ENCODE results near the gene RIPK1.
A peak's percentile ranks its signal among the peaks of the same experiment; 100 is the strongest.
"Not testable (repeated sequence)": the region's sequence is repeated elsewhere in the genome, so short reads cannot be mapped to it uniquely, and the experiment has no call there.

The RIPK1 gene

DNA sequence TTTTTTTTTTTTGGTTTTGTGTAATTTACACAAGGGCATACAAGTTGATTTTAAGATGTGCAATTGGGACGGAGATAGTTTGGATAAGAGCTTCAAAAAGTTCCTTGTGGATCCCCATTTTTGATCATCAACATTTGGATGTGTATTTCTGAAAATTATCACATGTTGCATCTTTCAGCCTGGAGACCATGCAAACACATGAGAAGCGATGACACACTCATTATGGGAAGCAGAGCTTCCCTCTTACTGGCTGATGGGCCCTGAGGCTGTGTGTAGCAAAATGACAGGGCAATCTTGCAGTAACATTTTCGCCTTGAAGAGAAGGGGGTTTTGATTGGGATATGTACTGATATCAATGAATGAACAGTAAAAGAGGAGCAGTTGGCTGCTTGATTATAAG is 22.0 kb upstream of the RIPK1 start:
- DNase-seq: no peak

DNA sequence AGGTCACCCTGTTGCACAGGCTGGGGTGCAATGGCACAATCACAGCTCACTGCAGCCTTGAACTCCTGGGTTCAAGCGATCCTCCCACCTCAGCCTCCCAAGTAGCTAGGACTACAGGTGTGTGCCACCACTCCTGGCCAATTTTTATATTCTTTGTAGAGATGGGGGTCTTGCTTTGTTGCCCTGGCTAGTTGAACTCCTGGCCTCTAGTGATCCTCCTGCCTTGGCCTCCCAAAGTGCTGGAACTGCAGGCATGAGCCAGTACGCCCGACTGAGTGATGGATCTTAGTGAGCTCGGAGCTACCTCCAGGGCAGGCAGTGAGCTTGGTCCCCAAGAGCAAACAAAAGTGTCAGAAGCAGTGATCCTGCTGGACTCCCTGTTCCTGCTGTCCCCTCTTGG is 20.3 kb upstream of the RIPK1 start:
- not testable (repeated sequence) for DNase-seq

- no peak for DNase-seq
Observed at GRCh38 chr6:3052481-3053230, 15.6 kb upstream of the RIPK1 start.

DNA sequence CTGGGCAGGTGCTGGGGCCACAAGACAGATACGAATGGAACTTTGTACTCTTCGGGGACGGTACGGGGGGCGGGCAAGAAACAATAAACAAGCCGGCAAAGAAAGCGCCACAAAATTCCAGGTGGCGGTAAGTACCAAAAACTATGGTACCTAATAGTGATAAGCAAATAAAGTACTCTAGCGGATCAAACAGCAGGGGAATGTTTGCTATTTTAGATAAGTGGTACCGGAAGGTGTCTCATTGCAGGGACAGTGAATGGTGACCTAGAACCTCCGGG is 15.1 kb upstream of the RIPK1 start:
- no peak for DNase-seq

- DNase-seq: not testable (repeated sequence)
Observed at GRCh38 chr6:3054229-3055157, 13.8 kb upstream of the RIPK1 start.

DNA sequence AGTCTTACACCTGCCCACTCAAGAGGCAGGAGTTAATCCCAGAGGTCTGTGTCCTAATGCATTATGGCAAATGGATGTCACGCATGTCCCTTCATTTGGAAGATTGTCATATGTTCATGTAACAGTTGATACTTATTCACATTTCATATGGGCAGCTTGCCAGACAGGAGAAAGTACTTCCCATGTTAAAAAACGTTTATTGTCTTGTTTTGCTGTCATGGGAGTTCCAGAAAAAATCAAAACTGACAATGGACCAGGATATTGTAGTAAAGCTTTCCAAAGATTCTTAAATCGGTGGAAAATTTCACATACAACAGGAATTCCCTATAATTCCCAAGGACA is 13.2 kb upstream of the RIPK1 start:
- DNase-seq: not testable (repeated sequence)

- DNase-seq: no peak
Observed at GRCh38 chr6:3057063-3057770, 11.1 kb upstream of the RIPK1 start.

- no peak for DNase-seq
Observed at GRCh38 chr6:3058957-3059356, 9.3 kb upstream of the RIPK1 start.

GRCh38 chr6:3060092-3060491 is 8.2 kb upstream of the RIPK1 start:
- DNase-seq: not testable (repeated sequence)

DNA sequence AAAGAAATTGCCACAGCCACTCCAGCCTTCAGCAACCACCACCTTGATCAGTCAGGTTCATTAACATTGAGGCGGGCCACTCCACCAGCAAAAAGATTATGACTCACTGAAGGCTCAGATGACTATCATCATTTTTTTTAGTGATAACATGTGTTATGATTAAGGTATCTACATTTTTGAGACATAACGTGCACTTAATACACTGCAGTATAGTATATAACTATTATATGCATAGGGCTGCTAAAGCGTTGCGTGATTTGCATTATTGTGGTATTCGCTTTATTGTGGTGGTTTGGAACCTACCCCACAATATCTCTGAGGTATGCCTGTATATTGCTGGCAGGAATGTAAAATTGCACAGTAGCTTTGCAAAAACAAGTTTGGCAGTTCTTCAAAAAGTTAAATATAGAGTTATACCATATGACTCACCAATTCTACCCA is 6.8 kb upstream of the RIPK1 start:
- DNase-seq: no peak

DNA sequence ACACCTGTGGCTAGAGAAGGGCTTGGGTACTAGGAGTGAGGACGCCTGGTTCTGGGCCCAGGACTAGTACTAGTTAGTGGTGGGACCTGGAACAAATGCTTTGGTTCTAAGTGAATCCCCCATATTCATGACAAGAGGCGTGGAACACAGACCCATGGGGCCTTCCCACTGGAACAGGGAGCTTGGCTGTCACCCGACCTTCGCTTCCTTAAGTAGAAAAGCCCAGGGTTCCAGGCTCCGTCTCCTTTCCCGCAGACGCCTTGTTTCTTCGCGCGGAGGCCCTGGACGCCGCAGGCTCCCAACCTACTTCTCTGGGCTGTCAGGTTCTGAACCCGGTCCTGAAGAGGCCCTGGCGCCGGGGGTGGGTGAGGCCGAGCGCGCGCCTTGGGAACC is 5.0 kb upstream of the RIPK1 start:
- not testable (repeated sequence) for DNase-seq

- DNase-seq: peak; percentile 51 to 71
Observed at GRCh38 chr6:3063733-3064700, 4.3 kb upstream of the RIPK1 start.

DNA sequence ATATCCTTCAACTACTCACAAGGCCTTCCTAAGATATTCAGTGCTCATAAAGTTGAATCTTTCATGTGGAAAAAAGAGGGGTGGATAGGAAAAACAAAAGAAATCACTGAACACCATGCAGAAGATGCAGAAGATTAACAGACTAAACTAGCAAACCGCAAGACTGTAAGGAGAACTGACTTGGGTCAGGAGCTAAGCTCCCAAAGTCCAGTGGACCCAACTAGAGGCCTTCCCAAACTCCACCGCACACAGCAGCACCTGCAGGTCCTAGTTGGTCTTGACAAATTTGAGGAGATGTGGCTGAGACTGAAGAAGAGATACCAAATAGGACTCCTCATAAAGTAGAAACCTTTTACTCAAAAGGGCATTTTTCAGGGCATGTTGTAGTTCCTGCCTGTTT is 3.3 kb downstream of the RIPK1 start:
- DNase-seq: no peak

- DNase-seq: no peak
Observed at GRCh38 chr6:3072798-3073197, 4.5 kb downstream of the RIPK1 start.

- no peak for DNase-seq
Observed at GRCh38 chr6:3073382-3073781, 5.1 kb downstream of the RIPK1 start.

DNA sequence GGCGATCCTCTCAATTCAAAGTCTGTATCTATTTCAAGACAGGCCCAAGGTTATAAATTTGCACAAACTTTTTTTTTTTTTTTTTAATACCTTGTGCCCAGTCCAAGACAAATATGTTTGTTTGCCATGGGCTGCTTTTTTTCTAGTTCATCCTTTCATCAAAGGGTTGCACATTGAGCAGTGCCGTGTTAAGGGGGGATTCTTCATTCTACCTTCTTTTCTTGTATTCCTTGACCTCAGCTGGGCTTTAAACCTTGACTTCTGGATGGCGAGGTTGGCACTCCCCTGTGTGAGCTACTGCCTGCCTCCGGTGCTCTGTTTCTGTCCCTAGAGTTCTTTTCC is 7.4 kb downstream of the RIPK1 start:
- DNase-seq: no peak

DNA sequence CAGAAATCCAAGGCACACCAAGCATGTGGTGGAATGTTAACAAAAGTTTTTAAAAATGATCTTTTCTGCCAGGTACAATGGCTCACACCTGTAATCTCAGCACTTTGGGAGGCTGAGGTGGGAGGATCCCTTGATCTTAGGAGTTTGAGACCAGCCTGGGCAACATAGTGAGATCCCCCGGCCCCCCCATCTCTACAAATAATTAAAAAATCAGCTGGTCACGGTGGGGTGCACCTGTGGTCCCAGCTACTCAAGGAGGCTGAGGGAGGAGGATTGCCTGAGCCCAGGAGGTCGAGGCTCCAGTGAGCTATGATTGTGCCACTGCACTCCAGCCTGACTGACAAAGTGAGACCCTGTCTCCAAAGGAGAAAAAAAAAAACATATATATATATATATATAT is 8.0 kb downstream of the RIPK1 start:
- DNase-seq: no peak

- DNase-seq: no peak
Observed at GRCh38 chr6:3077430-3077829, 9.1 kb downstream of the RIPK1 start.

DNA sequence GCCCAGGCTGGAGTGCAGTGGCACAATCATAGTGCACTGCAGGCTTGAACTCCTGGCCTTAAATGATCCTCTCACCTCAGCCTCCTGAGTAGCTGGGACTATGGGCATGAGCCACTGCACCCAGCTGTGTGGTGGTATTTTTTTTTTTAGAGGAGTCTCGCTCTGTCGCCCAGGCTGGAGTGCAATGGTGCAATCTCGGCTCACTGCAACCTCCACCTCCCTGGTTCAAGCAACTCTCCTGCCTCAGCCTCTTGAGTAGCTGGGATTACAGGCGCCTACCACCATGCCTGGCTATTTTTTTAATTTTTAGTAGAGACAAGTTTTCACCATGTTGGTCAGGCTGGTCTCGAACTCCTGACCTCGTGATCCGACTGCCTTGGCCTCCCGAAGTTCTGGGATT is 10.7 kb downstream of the RIPK1 start:
- DNase-seq: not testable (repeated sequence)

- no peak for DNase-seq
Observed at GRCh38 chr6:3079682-3080081, 11.4 kb downstream of the RIPK1 start.

GRCh38 chr6:3081960-3082359 is 13.7 kb downstream of the RIPK1 start:
- no peak for DNase-seq

- no peak for DNase-seq
Observed at GRCh38 chr6:3085074-3085473, 16.8 kb downstream of the RIPK1 start.

Measured in NCI-H1930 (cell line).